ENCODE results near the gene YJU2. TPM values are rescaled to one million over a fixed set of nuclear protein-coding genes. Genes with fewer than 3 reads are reported as not detected.

The YJU2 gene
- total and polyA plus RNA-seq, 2 of the 13 experiments (the other 11 are each of a cell fraction or from before 2014, with no cell fraction given): 9.3 to 17.9 TPM

DNA sequence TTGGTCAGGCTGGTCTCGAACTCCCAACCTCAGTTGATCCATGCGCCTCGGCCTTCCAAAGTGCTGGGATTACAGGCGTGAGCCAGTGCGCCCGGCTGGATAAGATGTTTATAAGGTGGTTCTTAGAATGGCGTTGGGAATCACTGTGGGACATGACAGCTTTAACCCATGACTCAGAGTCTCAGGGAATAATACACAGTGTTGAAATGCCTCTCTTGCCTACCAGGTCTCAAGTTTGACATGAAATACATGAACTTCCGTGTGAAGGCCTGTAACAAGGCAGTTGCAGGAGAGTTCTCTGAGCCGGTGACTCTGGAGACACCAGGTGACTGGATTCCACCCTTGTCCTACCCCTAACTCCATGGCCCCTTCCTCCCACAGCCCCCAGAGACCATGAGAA, 70.1 kb downstream of the YJU2 start:
- intact Hi-C loops (cut with micrococcal nuclease; ENCODE audit: unreplicated experiment): no loop called here
- Histone ChIP-seq H3K36me3 (replicated peaks in 1 of 2; ENCODE audit: control insufficient read depth in 1 of 2, insufficient read depth in 2 of 2, low read length in 2 of 2) (no peaks in the 10 kb centered on the region), H3K79me2 (ENCODE audit: insufficient read depth, low read length) (no peaks in the 10 kb centered on the region), H2AFZ (ENCODE audit: low read length) (no peak overlapping the region), H3K27ac (ENCODE audit: extremely low read length, insufficient read depth, low read length) (no peak overlapping the region), H4K20me1 (ENCODE audit: insufficient read depth, low read length) (no peaks in the 10 kb centered on the region), H3K4me1 (ENCODE audit: insufficient read depth, low read length) (peaks cover 15% of the 10 kb centered on the region), H3K9me3 (ENCODE audit: low read length) (no peaks in the 10 kb centered on the region), H3K4me3 (replicated peaks in 1 of 3; ENCODE audit: insufficient read depth in 1 of 3, low read depth in 2 of 3, low read length in 3 of 3) (no peak overlapping the region), H3K27me3 (ENCODE audit: control insufficient read depth in 1 of 2, insufficient read depth in 2 of 2, low read length in 2 of 2) (0 out of 5 replicates have a peak, but pooled peaks cover 0 to 1% of the 10 kb centered on the region in 2 experiments), H3K9ac (ENCODE audit: insufficient read depth, low read depth, low read length) (no peak overlapping the region), H3K4me2 (ENCODE audit: low read depth, low read length) (no peak overlapping the region; the same call in 1 of the 2 replicates)
- ATAC-seq: no peak
- no peak for FAIRE-seq
- 46% methylated on average over 7 of the region's 9 CpGs for WGBS (ENCODE audit: low lambda C conversion rate)
- BruUV-seq (replicated peaks): no TSS peak
- ChIA-PET POLR2A (interaction anchor here (0.8 kb wide), 1 partner anchor 25 kb away, joined by 3 read pairs; no protein-coding TSS in a partner anchor), CTCF (ENCODE audit: low intra/inter-chr PET ratio, low total read pairs) (no interaction called here)
- no peak for DNase-seq (ENCODE audit: low spot score)
- in situ Hi-C loops (cut with HindIII; ENCODE audit: extremely low pct_ligation_motif_present, low pct_unique_long_range_greater_than_20kb): no loop called here
- TF ChIP-seq ZNF770 (CRISPR knock-in tag; IDR thresholded peaks at IDR 0.05): no peak
- no peak for TF ChIP-seq ZNF713 (CRISPR knock-in tag; IDR thresholded peaks at IDR 0.05)
- TF ChIP-seq ZBTB21 (CRISPR knock-in tag; IDR thresholded peaks at IDR 0.05): no peak
- TF ChIP-seq, protein P1, sequence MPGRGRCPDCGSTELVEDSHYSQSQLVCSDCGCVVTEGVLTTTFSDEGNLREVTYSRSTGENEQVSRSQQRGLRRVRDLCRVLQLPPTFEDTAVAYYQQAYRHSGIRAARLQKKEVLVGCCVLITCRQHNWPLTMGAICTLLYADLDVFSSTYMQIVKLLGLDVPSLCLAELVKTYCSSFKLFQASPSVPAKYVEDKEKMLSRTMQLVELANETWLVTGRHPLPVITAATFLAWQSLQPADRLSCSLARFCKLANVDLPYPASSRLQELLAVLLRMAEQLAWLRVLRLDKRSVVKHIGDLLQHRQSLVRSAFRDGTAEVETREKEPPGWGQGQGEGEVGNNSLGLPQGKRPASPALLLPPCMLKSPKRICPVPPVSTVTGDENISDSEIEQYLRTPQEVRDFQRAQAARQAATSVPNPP (CRISPR knock-in tag; IDR thresholded peaks at IDR 0.05): no peak
- TF ChIP-seq ZNF331 (CRISPR knock-in tag; IDR thresholded peaks at IDR 0.05): no peak
- TF ChIP-seq ZNF850 (CRISPR knock-in tag; conservative IDR thresholded peaks at IDR 0.05): no peak
- no peak for TF ChIP-seq HDAC1 (CRISPR knock-in tag; IDR thresholded peaks at IDR 0.05)
